ENCODE results near the gene KIF4A. TPM values are rescaled to one million over a fixed set of nuclear protein-coding genes. Genes with fewer than 3 reads are reported as not detected.

The KIF4A gene
- total and polyA plus RNA-seq, 2 of the 13 experiments (the other 11 are each of a cell fraction or from before 2014, with no cell fraction given): 9.4 to 28.2 TPM

DNA sequence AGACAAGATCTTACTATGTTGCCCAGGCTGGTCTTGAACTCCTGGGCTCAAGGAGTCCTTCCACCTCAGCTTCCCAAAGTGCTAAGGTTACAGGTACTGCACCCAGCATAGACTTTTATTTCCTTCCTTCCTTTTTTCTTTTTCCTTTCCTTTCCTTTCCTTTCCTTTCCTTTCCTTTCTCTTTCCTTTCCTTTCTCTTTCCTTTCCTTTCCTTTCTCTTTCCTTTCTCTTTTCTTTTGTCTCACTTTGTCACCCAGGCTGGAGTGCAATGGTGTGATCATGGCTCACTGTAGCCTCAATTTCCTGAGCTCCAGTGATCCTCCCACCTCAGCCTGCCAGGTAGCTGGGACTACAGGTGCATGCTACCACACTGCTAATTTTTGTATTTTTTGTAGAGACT, 174.1 kb downstream of the KIF4A start:
- in situ Hi-C loops (cut with HindIII; ENCODE audit: extremely low pct_ligation_motif_present, low pct_unique_long_range_greater_than_20kb): no loop called here
- H4K20me1 ChIP-seq (ENCODE audit: insufficient read depth, low read length): no peaks in the 10 kb centered on the region
- no peak overlapping the region for H3K4me2 ChIP-seq (ENCODE audit: low read depth, low read length)
- no peak overlapping the region for H2AFZ ChIP-seq (ENCODE audit: low read length)
- ATAC-seq (no peak), FAIRE-seq (no peak), DNase-seq (ENCODE audit: low spot score) (no peak)
- intact Hi-C loops (cut with micrococcal nuclease; ENCODE audit: unreplicated experiment): no loop called here
- H3K4me3 ChIP-seq (replicated peaks in 1 of 3; ENCODE audit: insufficient read depth in 1 of 3, low read depth in 2 of 3, low read length in 3 of 3): no peak overlapping the region
- BruUV-seq (replicated peaks): no TSS peak
- no peak overlapping the region for H3K9ac ChIP-seq (ENCODE audit: insufficient read depth, low read depth, low read length)
- no peaks in the 10 kb centered on the region for H3K4me1 ChIP-seq (ENCODE audit: insufficient read depth, low read length)
- no peaks in the 10 kb centered on the region for H3K9me3 ChIP-seq (ENCODE audit: low read length)
- no peak overlapping the region for H3K27ac ChIP-seq (ENCODE audit: extremely low read length, insufficient read depth, low read length)
- H3K27me3 ChIP-seq (ENCODE audit: control insufficient read depth in 1 of 2, insufficient read depth in 2 of 2, low read length in 2 of 2): no peaks in the 10 kb centered on the region
- ChIA-PET POLR2A (no interaction called here), CTCF (ENCODE audit: low intra/inter-chr PET ratio, low total read pairs) (no interaction called here)
- no peaks in the 10 kb centered on the region for H3K79me2 ChIP-seq (ENCODE audit: insufficient read depth, low read length)
- no peaks in the 10 kb centered on the region for H3K36me3 ChIP-seq (replicated peaks in 1 of 2; ENCODE audit: control insufficient read depth in 1 of 2, insufficient read depth in 2 of 2, low read length in 2 of 2)
- TF ChIP-seq MED1 (CRISPR knock-in tag; IDR thresholded peaks at IDR 0.05): no peak
- TF ChIP-seq ZFP82 (CRISPR knock-in tag; IDR thresholded peaks at IDR 0.05; ENCODE audit: borderline replicate concordance): no peak
- no peak for TF ChIP-seq KDM1A (CRISPR knock-in tag; IDR thresholded peaks at IDR 0.05)
- no peak for TF ChIP-seq NR2C2 (CRISPR knock-in tag; IDR thresholded peaks at IDR 0.05; ENCODE audit: borderline replicate concordance)

DNA sequence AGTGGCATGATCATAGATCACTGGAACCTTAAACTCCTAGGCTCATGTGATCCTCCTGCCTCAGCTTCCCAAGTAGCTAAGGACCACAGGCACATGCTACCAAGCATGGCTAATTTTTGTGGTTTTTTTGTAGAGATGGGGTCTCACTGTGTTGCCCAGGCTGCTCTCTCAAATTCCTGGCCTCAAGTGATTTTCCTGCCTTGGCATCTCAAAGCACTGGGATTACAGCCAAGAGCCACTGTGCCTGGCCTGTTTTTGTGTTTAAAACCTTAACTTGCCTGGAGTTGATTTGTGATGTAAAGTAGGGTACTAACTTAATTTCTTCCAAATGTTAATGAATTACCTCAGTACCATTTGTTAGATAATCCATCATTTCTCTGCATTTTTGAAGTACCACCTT, 177.1 kb downstream of the KIF4A start:
- Histone ChIP-seq H3K27me3 (ENCODE audit: control insufficient read depth in 1 of 2, insufficient read depth in 2 of 2, low read length in 2 of 2) (no peaks in the 10 kb centered on the region), H3K4me1 (ENCODE audit: insufficient read depth, low read length) (no peaks in the 10 kb centered on the region), H3K4me2 (ENCODE audit: low read depth, low read length) (no peak overlapping the region), H4K20me1 (ENCODE audit: insufficient read depth, low read length) (no peaks in the 10 kb centered on the region), H3K27ac (ENCODE audit: extremely low read length, insufficient read depth, low read length) (no peak overlapping the region), H3K9me3 (ENCODE audit: low read length) (no peaks in the 10 kb centered on the region), H3K79me2 (ENCODE audit: insufficient read depth, low read length) (no peaks in the 10 kb centered on the region), H3K36me3 (replicated peaks in 1 of 2; ENCODE audit: control insufficient read depth in 1 of 2, insufficient read depth in 2 of 2, low read length in 2 of 2) (no peaks in the 10 kb centered on the region), H3K4me3 (replicated peaks in 1 of 3; ENCODE audit: insufficient read depth in 1 of 3, low read depth in 2 of 3, low read length in 3 of 3) (no peak overlapping the region), H2AFZ (ENCODE audit: low read length) (no peak overlapping the region), H3K9ac (ENCODE audit: insufficient read depth, low read depth, low read length) (no peak overlapping the region)
- BruUV-seq (replicated peaks): no TSS peak
- POLR2A ChIA-PET: no interaction called here
- in situ Hi-C loops (cut with HindIII; ENCODE audit: extremely low pct_ligation_motif_present, low pct_unique_long_range_greater_than_20kb) (no loop called here), intact Hi-C loops (cut with micrococcal nuclease; ENCODE audit: unreplicated experiment) (no loop called here)
- DNase-seq (ENCODE audit: low spot score) (no peak), FAIRE-seq (no peak), ATAC-seq (no peak)
- CTCF ChIA-PET (ENCODE audit: low intra/inter-chr PET ratio, low total read pairs): no interaction called here
- TF ChIP-seq, protein P1, sequence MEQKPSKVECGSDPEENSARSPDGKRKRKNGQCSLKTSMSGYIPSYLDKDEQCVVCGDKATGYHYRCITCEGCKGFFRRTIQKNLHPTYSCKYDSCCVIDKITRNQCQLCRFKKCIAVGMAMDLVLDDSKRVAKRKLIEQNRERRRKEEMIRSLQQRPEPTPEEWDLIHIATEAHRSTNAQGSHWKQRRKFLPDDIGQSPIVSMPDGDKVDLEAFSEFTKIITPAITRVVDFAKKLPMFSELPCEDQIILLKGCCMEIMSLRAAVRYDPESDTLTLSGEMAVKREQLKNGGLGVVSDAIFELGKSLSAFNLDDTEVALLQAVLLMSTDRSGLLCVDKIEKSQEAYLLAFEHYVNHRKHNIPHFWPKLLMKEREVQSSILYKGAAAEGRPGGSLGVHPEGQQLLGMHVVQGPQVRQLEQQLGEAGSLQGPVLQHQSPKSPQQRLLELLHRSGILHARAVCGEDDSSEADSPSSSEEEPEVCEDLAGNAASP (CRISPR knock-in tag; IDR thresholded peaks at IDR 0.05; ENCODE audit: borderline replicate concordance): no peak
- TF ChIP-seq KAT7 (CRISPR knock-in tag; IDR thresholded peaks at IDR 0.05; ENCODE audit: borderline replicate concordance) (no peak), ZNF776 (CRISPR knock-in tag; IDR thresholded peaks at IDR 0.05) (no peak), ZNF317 (CRISPR knock-in tag; IDR thresholded peaks at IDR 0.05) (no peak), ZNF224 (CRISPR knock-in tag; IDR thresholded peaks at IDR 0.05) (no peak), U2AF2 (IDR thresholded peaks at IDR 0.05; ENCODE audit: low read depth, low read length) (no peak), CBFB (CRISPR knock-in tag; IDR thresholded peaks at IDR 0.05) (no peak), MAZ (IDR thresholded peaks at IDR 0.05; ENCODE audit: borderline replicate concordance, low read depth, low read length) (no peak), MAZ (CRISPR knock-in tag; IDR thresholded peaks at IDR 0.05; ENCODE audit: low read depth) (no peak), RORA (CRISPR knock-in tag; IDR thresholded peaks at IDR 0.05) (no peak), CEBPG (CRISPR knock-in tag; IDR thresholded peaks at IDR 0.05) (no peak), NFE2L1 (CRISPR knock-in tag; IDR thresholded peaks at IDR 0.05; ENCODE audit: borderline replicate concordance) (no peak), ZNF678 (CRISPR knock-in tag; IDR thresholded peaks at IDR 0.05) (no peak)
- TF ChIP-seq, protein P2, sequence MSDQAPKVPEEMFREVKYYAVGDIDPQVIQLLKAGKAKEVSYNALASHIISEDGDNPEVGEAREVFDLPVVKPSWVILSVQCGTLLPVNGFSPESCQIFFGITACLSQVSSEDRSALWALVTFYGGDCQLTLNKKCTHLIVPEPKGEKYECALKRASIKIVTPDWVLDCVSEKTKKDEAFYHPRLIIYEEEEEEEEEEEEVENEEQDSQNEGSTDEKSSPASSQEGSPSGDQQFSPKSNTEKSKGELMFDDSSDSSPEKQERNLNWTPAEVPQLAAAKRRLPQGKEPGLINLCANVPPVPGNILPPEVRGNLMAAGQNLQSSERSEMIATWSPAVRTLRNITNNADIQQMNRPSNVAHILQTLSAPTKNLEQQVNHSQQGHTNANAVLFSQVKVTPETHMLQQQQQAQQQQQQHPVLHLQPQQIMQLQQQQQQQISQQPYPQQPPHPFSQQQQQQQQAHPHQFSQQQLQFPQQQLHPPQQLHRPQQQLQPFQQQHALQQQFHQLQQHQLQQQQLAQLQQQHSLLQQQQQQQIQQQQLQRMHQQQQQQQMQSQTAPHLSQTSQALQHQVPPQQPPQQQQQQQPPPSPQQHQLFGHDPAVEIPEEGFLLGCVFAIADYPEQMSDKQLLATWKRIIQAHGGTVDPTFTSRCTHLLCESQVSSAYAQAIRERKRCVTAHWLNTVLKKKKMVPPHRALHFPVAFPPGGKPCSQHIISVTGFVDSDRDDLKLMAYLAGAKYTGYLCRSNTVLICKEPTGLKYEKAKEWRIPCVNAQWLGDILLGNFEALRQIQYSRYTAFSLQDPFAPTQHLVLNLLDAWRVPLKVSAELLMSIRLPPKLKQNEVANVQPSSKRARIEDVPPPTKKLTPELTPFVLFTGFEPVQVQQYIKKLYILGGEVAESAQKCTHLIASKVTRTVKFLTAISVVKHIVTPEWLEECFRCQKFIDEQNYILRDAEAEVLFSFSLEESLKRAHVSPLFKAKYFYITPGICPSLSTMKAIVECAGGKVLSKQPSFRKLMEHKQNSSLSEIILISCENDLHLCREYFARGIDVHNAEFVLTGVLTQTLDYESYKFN (CRISPR knock-in tag; conservative IDR thresholded peaks at IDR 0.05): no peak

All from HepG2 (cell line).